Measurements from ENCODE around the gene VPS45. TPM values are rescaled to one million over a fixed set of nuclear protein-coding genes. Genes with fewer than 3 reads are reported as not detected.

VPS45 gene
- total and polyA plus RNA-seq, 2 of the 13 experiments (the other 11 are each of a cell fraction or from before 2014, with no cell fraction given) = 15.2 to 25.2 TPM

DNA sequence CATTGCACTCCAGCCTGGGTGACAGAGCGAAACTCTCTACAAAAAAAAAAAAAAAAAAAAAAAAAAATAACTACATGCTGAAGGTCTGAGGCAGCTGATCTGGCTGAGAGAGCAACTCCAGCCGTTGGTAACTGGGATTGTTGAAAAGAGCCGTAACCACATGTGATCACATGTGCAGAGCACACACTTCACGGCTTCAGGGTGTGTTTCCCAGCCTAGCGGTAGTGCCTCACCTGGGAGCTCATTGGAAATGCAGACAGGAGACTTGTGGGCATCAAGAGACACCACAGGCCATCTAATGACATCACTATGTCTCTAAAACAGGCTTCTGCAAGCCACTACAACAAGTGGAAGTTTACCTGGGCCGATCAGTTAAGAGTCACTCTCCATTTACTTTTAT lies 45.2 kb upstream of the VPS45 start:
- H3K27me3 ChIP-seq (ENCODE audit: control insufficient read depth in 1 of 2, insufficient read depth in 2 of 2, low read length in 2 of 2) = no peaks in the 10 kb centered on the region
- ChIA-PET POLR2A (interaction anchor here (2.1 to 5.0 kb wide), 2 partner anchors 13 to 45 kb away, joined by 7 to 58 read pairs; partner anchors contain the start of genes OTUD7B and VPS45), CTCF (ENCODE audit: low intra/inter-chr PET ratio, low total read pairs) (no interaction called here)
- peaks cover 36% of the 10 kb centered on the region for H3K4me1 ChIP-seq (ENCODE audit: insufficient read depth, low read length)
- FAIRE-seq (peak; percentile 15), ATAC-seq (no peak), DNase-seq (ENCODE audit: low spot score) (peak; percentile 34)
- no peak overlapping the region for H3K27ac ChIP-seq (ENCODE audit: extremely low read length, insufficient read depth, low read length)
- H3K9me3 ChIP-seq (ENCODE audit: low read length) = no peaks in the 10 kb centered on the region
- no peak overlapping the region for H2AFZ ChIP-seq (ENCODE audit: low read length)
- WGBS (ENCODE audit: low lambda C conversion rate) = 70% methylated on average over 6 of the region's 6 CpGs
- no peak overlapping the region for H3K4me3 ChIP-seq (replicated peaks in 1 of 3; ENCODE audit: insufficient read depth in 1 of 3, low read depth in 2 of 3, low read length in 3 of 3)
- intact Hi-C loops (cut with micrococcal nuclease; ENCODE audit: unreplicated experiment) (loop anchor here (5.0 kb wide), 1 partner anchor 45 kb away; no protein-coding TSS in a partner anchor), in situ Hi-C loops (cut with HindIII; ENCODE audit: extremely low pct_ligation_motif_present, low pct_unique_long_range_greater_than_20kb) (no loop called here)
- TF ChIP-seq, protein P1, sequence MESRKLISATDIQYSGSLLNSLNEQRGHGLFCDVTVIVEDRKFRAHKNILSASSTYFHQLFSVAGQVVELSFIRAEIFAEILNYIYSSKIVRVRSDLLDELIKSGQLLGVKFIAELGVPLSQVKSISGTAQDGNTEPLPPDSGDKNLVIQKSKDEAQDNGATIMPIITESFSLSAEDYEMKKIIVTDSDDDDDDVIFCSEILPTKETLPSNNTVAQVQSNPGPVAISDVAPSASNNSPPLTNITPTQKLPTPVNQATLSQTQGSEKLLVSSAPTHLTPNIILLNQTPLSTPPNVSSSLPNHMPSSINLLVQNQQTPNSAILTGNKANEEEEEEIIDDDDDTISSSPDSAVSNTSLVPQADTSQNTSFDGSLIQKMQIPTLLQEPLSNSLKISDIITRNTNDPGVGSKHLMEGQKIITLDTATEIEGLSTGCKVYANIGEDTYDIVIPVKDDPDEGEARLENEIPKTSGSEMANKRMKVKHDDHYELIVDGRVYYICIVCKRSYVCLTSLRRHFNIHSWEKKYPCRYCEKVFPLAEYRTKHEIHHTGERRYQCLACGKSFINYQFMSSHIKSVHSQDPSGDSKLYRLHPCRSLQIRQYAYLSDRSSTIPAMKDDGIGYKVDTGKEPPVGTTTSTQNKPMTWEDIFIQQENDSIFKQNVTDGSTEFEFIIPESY (CRISPR knock-in tag; IDR thresholded peaks at IDR 0.05) = peak; percentile 91
- TF ChIP-seq, protein P2, sequence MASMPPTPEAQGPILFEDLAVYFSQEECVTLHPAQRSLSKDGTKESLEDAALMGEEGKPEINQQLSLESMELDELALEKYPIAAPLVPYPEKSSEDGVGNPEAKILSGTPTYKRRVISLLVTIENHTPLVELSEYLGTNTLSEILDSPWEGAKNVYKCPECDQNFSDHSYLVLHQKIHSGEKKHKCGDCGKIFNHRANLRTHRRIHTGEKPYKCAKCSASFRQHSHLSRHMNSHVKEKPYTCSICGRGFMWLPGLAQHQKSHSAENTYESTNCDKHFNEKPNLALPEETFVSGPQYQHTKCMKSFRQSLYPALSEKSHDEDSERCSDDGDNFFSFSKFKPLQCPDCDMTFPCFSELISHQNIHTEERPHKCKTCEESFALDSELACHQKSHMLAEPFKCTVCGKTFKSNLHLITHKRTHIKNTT (CRISPR knock-in tag; IDR thresholded peaks at IDR 0.05) = no peak
- H3K4me2 ChIP-seq (ENCODE audit: low read depth, low read length) = peak overlapping the region; percentile 10; the same call in 1 of the 2 replicates
- no TSS peak for BruUV-seq (replicated peaks)
- H3K36me3 ChIP-seq (replicated peaks in 1 of 2; ENCODE audit: control insufficient read depth in 1 of 2, insufficient read depth in 2 of 2, low read length in 2 of 2) = no peaks in the 10 kb centered on the region
- no peaks in the 10 kb centered on the region for H3K79me2 ChIP-seq (ENCODE audit: insufficient read depth, low read length)
- no peak overlapping the region; the same call in 1 of the 2 replicates for H3K9ac ChIP-seq (ENCODE audit: insufficient read depth, low read depth, low read length)
- no peaks in the 10 kb centered on the region for H4K20me1 ChIP-seq (ENCODE audit: insufficient read depth, low read length)

DNA sequence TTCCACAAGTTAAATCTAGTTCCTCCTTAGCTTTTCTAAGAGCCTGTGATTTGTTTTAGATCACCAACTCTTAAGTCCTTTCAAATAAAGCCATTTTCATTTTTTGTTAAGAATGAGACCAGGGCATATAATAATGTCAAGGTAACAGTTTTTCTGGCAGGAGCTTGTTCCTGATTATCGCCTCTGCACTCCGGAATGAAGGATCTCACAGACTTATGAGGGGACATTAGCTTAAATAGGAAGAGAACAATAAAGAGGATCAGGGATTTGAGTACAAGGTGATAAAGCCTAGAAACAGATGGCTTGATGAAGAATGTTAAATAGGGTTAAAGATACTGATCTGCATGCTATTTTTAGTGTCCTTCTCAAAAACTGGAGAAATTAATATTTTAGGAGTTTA lies 43.4 kb upstream of the VPS45 start:
- ChIA-PET POLR2A (interaction anchor here (0.9 kb wide), 1 partner anchor 14 kb away, joined by 3 read pairs; the partner anchor contains the start of gene OTUD7B), CTCF (ENCODE audit: low intra/inter-chr PET ratio, low total read pairs) (no interaction called here)
- peaks cover 36% of the 10 kb centered on the region for H3K4me1 ChIP-seq (ENCODE audit: insufficient read depth, low read length)
- ATAC-seq = no peak
- WGBS (ENCODE audit: low lambda C conversion rate) = 99% methylated on average over 2 of the region's 2 CpGs
- H3K27ac ChIP-seq (ENCODE audit: extremely low read length, insufficient read depth, low read length) = no peak overlapping the region
- BruUV-seq (replicated peaks) = no TSS peak
- in situ Hi-C loops (cut with HindIII; ENCODE audit: extremely low pct_ligation_motif_present, low pct_unique_long_range_greater_than_20kb) = no loop called here
- H3K9me3 ChIP-seq (ENCODE audit: low read length) = no peaks in the 10 kb centered on the region
- intact Hi-C loops (cut with micrococcal nuclease; ENCODE audit: unreplicated experiment) = loop anchor here (5.0 kb wide), 1 partner anchor 47 kb away; no protein-coding TSS in a partner anchor
- no peaks in the 10 kb centered on the region for H3K79me2 ChIP-seq (ENCODE audit: insufficient read depth, low read length)
- no peaks in the 10 kb centered on the region for H4K20me1 ChIP-seq (ENCODE audit: insufficient read depth, low read length)
- DNase-seq (ENCODE audit: low spot score) = no peak
- H2AFZ ChIP-seq (ENCODE audit: low read length) = no peak overlapping the region
- H3K27me3 ChIP-seq (ENCODE audit: control insufficient read depth in 1 of 2, insufficient read depth in 2 of 2, low read length in 2 of 2) = no peaks in the 10 kb centered on the region
- no peak overlapping the region for H3K4me3 ChIP-seq (replicated peaks in 1 of 3; ENCODE audit: insufficient read depth in 1 of 3, low read depth in 2 of 3, low read length in 3 of 3)
- H3K4me2 ChIP-seq (ENCODE audit: low read depth, low read length) = no peak overlapping the region
- no peaks in the 10 kb centered on the region for H3K36me3 ChIP-seq (replicated peaks in 1 of 2; ENCODE audit: control insufficient read depth in 1 of 2, insufficient read depth in 2 of 2, low read length in 2 of 2)
- no peak for FAIRE-seq
- no peak overlapping the region for H3K9ac ChIP-seq (ENCODE audit: insufficient read depth, low read depth, low read length)
- TF ChIP-seq ZSCAN30 (CRISPR knock-in tag; IDR thresholded peaks at IDR 0.05) = no peak
- TF ChIP-seq HDAC1 (CRISPR knock-in tag; IDR thresholded peaks at IDR 0.05) = no peak
- TF ChIP-seq, protein P3, sequence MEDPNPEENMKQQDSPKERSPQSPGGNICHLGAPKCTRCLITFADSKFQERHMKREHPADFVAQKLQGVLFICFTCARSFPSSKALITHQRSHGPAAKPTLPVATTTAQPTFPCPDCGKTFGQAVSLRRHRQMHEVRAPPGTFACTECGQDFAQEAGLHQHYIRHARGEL (CRISPR knock-in tag; IDR thresholded peaks at IDR 0.05) = no peak
- TF ChIP-seq AGO1 (IDR thresholded peaks at IDR 0.05; ENCODE audit: low read depth, low read length, poor library complexity, severe bottlenecking) = no peak
- no peak for TF ChIP-seq MTF2 (CRISPR knock-in tag; IDR thresholded peaks at IDR 0.05; ENCODE audit: borderline replicate concordance)
- TF ChIP-seq, protein P1 (CRISPR knock-in tag; IDR thresholded peaks at IDR 0.05) = no peak
- TF ChIP-seq RFXAP (CRISPR knock-in tag; IDR thresholded peaks at IDR 0.05; ENCODE audit: borderline replicate concordance) = no peak
- TF ChIP-seq PHF20 (CRISPR knock-in tag; IDR thresholded peaks at IDR 0.05) = no peak

All from HepG2 (cell line).